SK-N-MC (cell line): ENCODE data around the gene TYK2.
"Not testable (repeated sequence)": the region's sequence is repeated elsewhere in the genome, so short reads cannot be mapped to it uniquely, and the experiment has no call there.

Experiments
- DNase-seq: peaks from one replicate; pipeline ENCODE4 v3.0.0-alpha.2; 2011; ENCODE audit warnings: low read depth, low spot score
- H3K27ac ChIP-seq: fragments of 200-600 bp; sonication (generic); 2 replicates; pipeline ENCODE4 v1.5.1; 2016; ENCODE audit warnings: mixed run types
- H3K36me3 ChIP-seq: fragments of 200-600 bp; sonication (generic); 2 replicates; pipeline ENCODE4 v1.6.1; 2017; ENCODE audit warnings: antibody characterized with exemption, low read length, mixed read lengths; ENCODE audit not compliant: insufficient read depth
- H3K4me3 ChIP-seq: fragments of 200-600 bp; sonication (generic); 2 replicates; pipeline ENCODE4 v1.5.1; 2016
- H3K9ac ChIP-seq: fragments of 200-600 bp; sonication (generic); 2 replicates; pipeline ENCODE4 v1.8.0; 2017; ENCODE audit warnings: mixed run types, mixed read lengths; ENCODE audit not compliant: insufficient read length
- H3K9me3 ChIP-seq: fragments of 200-600 bp; sonication (generic); 2 replicates; pipeline ENCODE4 v1.6.1; 2017; ENCODE audit warnings: low read depth, mild to moderate bottlenecking, antibody characterized with exemption, low read length, moderate library complexity, mixed read lengths
- EZH2 ChIP-seq: fragments of 200-600 bp; sonication (generic); IDR thresholded peaks from one replicate; pipeline ENCODE4 v1.6.1; 2017; ENCODE audit warnings: antibody characterized with exemption
- FOXP2 ChIP-seq: optimal IDR thresholded peaks from 2 replicates; pipeline ENCODE3; 2011; ENCODE audit warnings: mild to moderate bottlenecking, moderate library complexity; ENCODE audit not compliant: insufficient read depth; ENCODE audit errors: extremely low read length, control extremely low read depth
- POLR2AphosphoS5 ChIP-seq: IDR thresholded peaks from 2 replicates; pipeline ENCODE4 v1.6.1; 2012; ENCODE audit warnings: mild to moderate bottlenecking, low read depth, low read length, borderline replicate concordance

Gene TYK2

DNA sequence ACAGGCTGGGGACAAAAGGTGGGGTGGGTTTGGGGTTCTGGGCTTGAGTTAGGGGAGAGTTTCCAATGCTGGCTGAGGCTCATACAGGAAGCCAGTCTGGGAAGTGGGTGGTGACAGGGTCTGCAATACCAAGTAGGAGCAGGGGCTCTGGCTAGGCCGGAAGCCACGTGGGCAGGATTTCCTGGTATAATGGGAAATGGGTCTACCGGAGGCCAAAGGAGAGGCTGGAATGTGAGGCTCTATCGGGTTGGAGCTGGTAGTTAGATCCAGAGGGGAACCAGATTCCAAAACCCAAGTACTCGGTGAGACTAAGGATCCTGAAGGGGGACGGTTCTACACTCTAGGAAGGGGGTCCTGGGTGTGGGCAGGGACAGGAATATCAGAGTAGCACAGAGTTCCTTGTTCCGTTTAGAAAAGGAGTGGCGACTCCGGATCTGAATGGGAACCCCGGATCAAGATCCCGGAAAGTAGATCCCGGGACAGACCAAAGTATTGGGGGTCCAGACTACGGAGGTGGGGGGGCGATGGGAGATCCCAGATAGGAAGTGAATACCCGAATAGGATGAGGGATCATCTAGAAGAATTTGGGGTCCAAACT lies 22.2 kb upstream of the TYK2 start:
- H3K9me3 ChIP-seq: no peaks in the 10 kb centered on the region
- peak; percentile 34; the same call in 1 of the 2 replicates for TF ChIP-seq POLR2AphosphoS5
- no peak for TF ChIP-seq EZH2
- peak overlapping the region; percentile 97 for H3K9ac ChIP-seq
- no peak for DNase-seq
- peak overlapping the region; percentile 97 for H3K4me3 ChIP-seq
- H3K36me3 ChIP-seq: peaks cover 28% of the 10 kb centered on the region
- H3K27ac ChIP-seq: peak overlapping the region; percentile 69

DNA sequence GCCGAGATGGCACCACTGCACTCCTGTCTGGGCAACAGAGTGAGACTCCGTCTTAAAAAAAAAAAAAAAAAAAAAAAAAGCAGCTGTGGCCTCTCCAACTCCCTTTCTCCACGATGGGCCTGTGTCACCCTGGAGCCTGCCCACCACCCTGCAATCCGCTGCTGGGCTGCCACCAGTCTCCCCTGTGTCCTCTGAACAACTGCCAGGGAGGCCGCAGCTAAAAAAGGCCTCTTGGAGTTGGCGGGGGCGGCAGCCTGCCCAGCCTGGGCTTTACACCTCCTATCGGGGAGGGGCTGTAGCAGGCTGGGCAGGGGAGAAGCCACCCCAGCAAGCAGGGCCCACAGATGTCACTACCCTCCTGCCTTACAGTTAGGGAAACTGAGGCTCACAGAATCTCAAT lies 19.5 kb upstream of the TYK2 start:
- Histone ChIP-seq H3K4me3 (no peak overlapping the region), H3K27ac (no peak overlapping the region), H3K9ac (no peak overlapping the region), H3K9me3 (no peaks in the 10 kb centered on the region), H3K36me3 (peaks cover 39% of the 10 kb centered on the region)
- TF ChIP-seq EZH2 (no peak), POLR2AphosphoS5 (no peak), FOXP2 (no peak)
- no peak for DNase-seq

DNA sequence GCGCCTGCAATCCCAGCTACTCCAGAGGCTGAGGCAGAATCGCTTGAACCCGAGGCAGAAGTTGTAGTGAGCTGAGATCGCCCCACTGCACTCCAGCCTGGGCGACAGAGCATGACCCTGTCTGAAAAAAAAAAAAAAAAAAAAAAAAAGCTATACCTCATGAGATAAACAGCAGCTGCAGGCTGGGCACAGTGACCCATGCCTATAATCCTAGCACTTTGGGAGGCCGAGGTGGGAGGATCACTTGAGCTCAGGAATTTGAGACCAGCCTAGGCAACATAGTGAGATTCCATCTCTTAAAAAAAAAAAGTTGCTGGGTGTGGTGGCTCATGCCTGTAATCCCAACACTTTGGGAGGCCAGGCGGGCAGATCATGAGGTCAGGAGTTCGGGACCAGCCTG lies 19.0 kb upstream of the TYK2 start:
- not testable (repeated sequence) for H3K9ac ChIP-seq, DNase-seq, H3K27ac ChIP-seq, H3K4me3 ChIP-seq, H3K9me3 ChIP-seq
- H3K36me3 ChIP-seq: peaks cover 41% of the 10 kb centered on the region

DNA sequence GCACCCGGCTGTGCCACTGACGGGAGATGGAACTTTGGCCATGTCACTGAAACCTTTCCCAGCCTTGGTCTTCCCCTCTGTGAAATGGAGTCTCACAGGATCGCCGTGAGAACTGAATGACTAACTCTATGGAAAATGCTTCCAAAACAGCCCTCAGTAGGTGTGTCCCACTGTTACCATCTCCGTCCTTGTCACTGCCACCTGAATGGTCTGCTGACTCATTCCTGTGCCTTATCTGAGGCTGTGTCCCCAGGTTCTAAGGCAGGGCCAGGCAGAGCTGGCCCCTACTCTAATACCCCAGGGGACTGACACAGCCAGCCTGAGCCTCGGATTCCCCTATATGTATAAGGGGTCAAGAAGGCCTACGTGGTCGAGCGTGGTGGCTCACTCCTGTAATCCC lies 18.4 kb upstream of the TYK2 start:
- TF ChIP-seq EZH2 (no peak), FOXP2 (no peak), POLR2AphosphoS5 (no peak)
- Histone ChIP-seq H3K27ac (no peak overlapping the region), H3K36me3 (peaks cover 45% of the 10 kb centered on the region), H3K4me3 (no peak overlapping the region), H3K9me3 (no peaks in the 10 kb centered on the region), H3K9ac (no peak overlapping the region)
- DNase-seq: no peak

DNA sequence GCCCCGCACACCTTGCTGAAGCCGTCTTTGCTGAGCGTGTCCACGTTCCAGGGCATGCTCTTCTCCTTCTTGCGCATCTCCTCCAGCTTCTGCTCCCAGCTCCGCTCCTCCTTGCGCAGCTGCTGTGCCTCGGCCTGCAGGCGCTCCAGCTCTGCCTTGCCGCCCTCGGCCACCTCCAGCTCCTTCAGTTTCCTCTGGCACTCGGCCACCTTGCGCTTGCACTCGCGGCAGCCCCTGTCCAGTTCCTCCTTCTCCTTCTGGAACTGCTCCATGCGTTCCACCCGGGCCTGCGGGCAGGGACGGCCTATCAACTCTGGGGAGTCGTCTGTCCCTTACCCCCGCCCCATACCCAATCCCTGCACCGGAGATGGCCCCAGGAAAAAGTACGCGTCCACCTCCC lies 15.5 kb upstream of the TYK2 start:
- Histone ChIP-seq H3K4me3 (no peak overlapping the region), H3K9me3 (no peaks in the 10 kb centered on the region), H3K27ac (no peak overlapping the region), H3K9ac (no peak overlapping the region), H3K36me3 (peaks cover 56% of the 10 kb centered on the region)
- no peak for DNase-seq
- TF ChIP-seq POLR2AphosphoS5: no peak
- no peak for TF ChIP-seq EZH2
- TF ChIP-seq FOXP2: no peak

DNA sequence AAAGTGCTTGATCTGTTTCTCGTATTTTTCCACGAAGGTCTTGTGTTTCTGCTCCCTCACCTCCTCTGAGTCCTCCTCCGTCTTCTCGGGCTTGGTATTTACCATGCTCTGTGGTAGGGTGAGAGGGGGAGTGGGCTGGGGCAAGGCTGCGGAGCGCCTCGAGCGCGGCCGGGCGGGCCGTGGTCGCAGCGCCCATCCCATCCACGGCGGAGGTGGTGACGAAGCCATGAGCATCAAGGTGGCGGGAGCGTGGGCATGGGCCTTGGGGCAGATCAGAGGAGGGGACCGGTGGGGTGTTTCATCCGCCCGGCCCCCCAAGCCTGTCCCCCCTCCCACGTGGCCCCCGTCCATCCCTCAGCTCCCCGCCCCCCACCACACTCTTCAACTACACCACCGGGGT lies 15.1 kb upstream of the TYK2 start:
- Histone ChIP-seq H3K27ac (no peak overlapping the region), H3K9me3 (no peaks in the 10 kb centered on the region), H3K9ac (no peak overlapping the region), H3K36me3 (peaks cover 56% of the 10 kb centered on the region), H3K4me3 (no peak overlapping the region)
- TF ChIP-seq FOXP2: no peak
- no peak for TF ChIP-seq EZH2
- no peak for TF ChIP-seq POLR2AphosphoS5
- no peak for DNase-seq

DNA sequence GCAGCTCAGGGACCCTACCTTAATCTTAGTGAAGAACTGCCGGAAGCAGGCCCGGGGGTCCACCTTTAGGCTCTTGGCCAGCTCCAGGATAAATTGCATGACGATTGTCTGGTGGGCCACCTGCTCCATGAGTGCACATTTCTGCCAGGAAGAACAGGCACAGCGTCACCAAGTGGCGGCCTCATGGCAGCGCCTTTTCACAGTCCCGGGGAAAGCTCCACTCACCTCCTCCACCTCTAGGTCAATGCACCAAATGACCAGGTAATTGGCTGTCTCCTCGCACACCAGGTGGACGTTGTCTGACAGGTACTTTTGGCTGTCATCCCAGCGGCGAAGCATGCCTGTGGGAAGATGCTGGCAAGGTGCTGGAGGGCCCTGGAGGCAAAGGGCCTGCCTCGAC lies 14.6 kb upstream of the TYK2 start:
- Histone ChIP-seq H3K27ac (no peak overlapping the region), H3K9ac (no peak overlapping the region), H3K9me3 (no peaks in the 10 kb centered on the region), H3K4me3 (no peak overlapping the region), H3K36me3 (peaks cover 55% of the 10 kb centered on the region; the same call in 1 of the 2 replicates)
- DNase-seq: no peak
- no peak for TF ChIP-seq POLR2AphosphoS5
- TF ChIP-seq EZH2: no peak
- TF ChIP-seq FOXP2: no peak

DNA sequence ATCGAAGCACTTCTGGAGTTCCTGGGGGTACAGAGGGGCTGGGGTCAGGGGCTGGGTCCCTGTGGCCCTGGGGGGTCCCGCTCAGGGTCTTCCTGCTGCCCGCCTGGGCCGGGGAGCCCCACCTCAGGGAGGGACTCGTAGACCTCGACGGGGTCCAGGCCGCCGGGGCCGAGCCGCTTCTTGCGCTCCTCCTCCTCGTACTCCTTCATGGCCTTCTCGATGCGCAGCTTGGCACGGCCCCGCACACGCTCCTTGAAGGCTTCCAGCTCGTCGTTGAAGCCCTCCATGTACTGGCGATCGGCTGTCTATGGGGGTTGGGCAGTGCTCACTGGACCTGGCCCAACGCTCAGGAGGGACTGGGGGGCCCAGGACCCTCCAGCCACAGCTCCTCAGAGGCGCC lies 12.8 kb upstream of the TYK2 start:
- H3K4me3 ChIP-seq: no peak overlapping the region
- H3K9me3 ChIP-seq: no peaks in the 10 kb centered on the region
- no peak for DNase-seq
- no peak overlapping the region for H3K9ac ChIP-seq
- peaks cover 50% of the 10 kb centered on the region; the same call in 1 of the 2 replicates for H3K36me3 ChIP-seq
- no peak for TF ChIP-seq EZH2
- no peak for TF ChIP-seq FOXP2
- H3K27ac ChIP-seq: no peak overlapping the region

DNA sequence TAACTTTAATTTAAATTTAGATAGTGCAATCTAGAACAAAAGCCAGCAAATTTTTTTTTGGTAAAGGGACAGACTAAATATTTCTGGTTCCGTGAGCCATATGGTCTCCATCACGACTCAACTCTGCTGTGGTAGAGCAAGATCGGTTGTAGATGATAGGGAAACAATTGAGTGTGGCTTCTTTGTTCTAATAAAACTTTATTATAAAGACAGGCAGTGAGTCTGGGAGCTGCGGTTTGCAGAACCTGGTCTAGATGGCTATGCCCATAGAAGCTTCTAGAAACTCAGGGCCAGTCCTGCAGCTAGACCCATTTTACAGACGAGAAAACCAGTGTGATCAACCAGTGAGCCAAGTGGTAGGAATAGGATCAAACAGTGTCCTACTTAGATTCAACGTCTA lies 11.7 kb upstream of the TYK2 start:
- Histone ChIP-seq H3K9ac (no peak overlapping the region), H3K9me3 (no peaks in the 10 kb centered on the region), H3K36me3 (peaks cover 45% of the 10 kb centered on the region; the same call in 1 of the 2 replicates), H3K4me3 (no peak overlapping the region), H3K27ac (no peak overlapping the region)
- TF ChIP-seq POLR2AphosphoS5: no peak
- no peak for TF ChIP-seq EZH2
- no peak for TF ChIP-seq FOXP2
- no peak for DNase-seq
